ENCODE results near the gene FBXW11. TPM values are rescaled to one million over a fixed set of nuclear protein-coding genes. Genes with fewer than 3 reads are reported as not detected.

The FBXW11 gene
- total and polyA plus RNA-seq, 2 of the 8 experiments (the other 6 are each of a cell fraction or from before 2014, with no cell fraction given) = 45.0 to 75.6 TPM

GRCh38 chr5:171986772-171987171 is 19.7 kb downstream of the FBXW11 start:
- Histone ChIP-seq H3K56ac (replicated peaks; ENCODE audit: insufficient read length, low read depth, low read length) (no peak overlapping the region), H3K36me3 (ENCODE audit: control insufficient read depth in 2 of 4, insufficient read depth in 4 of 4, low read length in 3 of 4) (peaks cover 0 to 14% (median 0%) of the 10 kb centered on the region in 4 experiments; a peak in 1 of 8 replicates), H3K4ac (replicated peaks; ENCODE audit: insufficient read length, low read depth, low read length) (no peak overlapping the region), H3K14ac (ENCODE audit: insufficient read length) (no peak overlapping the region), H4K91ac (replicated peaks; ENCODE audit: insufficient read length, low read length) (no peak overlapping the region), H3K4me2 (ENCODE audit: insufficient read depth in 1 of 2, low read depth in 2 of 2, low read length in 2 of 2) (peak overlapping the region; percentile 7 to 37; a peak in 2 of 4 replicates), H2BK120ac (replicated peaks; ENCODE audit: low read depth, low read length) (no peak overlapping the region), H4K20me1 (replicated peaks in 1 of 2; ENCODE audit: control insufficient read depth in 1 of 2, insufficient read depth in 2 of 2, low read length in 2 of 2) (peaks cover 11 to 18% of the 10 kb centered on the region in 2 experiments), H3K9ac (replicated peaks in 1 of 4; ENCODE audit: extremely low read depth in 1 of 4, low read depth in 3 of 4, low read length in 3 of 4) (no peak overlapping the region), H3K4me1 (replicated peaks in 1 of 4; ENCODE audit: control insufficient read depth in 3 of 4, insufficient read depth in 4 of 4, low read length in 3 of 4) (peaks cover 5 to 28% (median 18%) of the 10 kb centered on the region in 4 experiments; a peak in 5 of 7 replicates), H2AK5ac (ENCODE audit: low read depth, low read length) (no peak overlapping the region), H3K9me3 (ENCODE audit: insufficient read depth in 2 of 2, low read depth in 1 of 2, low read length in 1 of 2) (no peaks in the 10 kb centered on the region), H3K27ac (ENCODE audit: low read depth, low read length) (peak overlapping the region; percentile 30; the same call in 1 of the 2 replicates), H3K79me2 (ENCODE audit: control insufficient read depth in 1 of 2, insufficient read depth in 2 of 2, low read length in 2 of 2) (peaks cover 23 to 100% of the 10 kb centered on the region in 2 experiments), H2BK15ac (ENCODE audit: low read length) (no peak overlapping the region), H2BK20ac (ENCODE audit: low read length) (no peak overlapping the region), H2BK5ac (ENCODE audit: low read depth, low read length) (peak overlapping the region; percentile 9; the same call in 1 of the 2 replicates), H3K23me2 (ENCODE audit: low read depth, low read length) (no peaks in the 10 kb centered on the region; the same call in 1 of the 2 replicates), H3K23ac (ENCODE audit: insufficient read length) (no peak overlapping the region), H3K79me1 (ENCODE audit: low read depth, low read length) (peaks cover 3% of the 10 kb centered on the region), H4K5ac (ENCODE audit: insufficient read length, low read depth, low read length) (no peak overlapping the region), H3K18ac (ENCODE audit: extremely low read depth, low read length) (no peak overlapping the region), H3K27me3 (replicated peaks in 1 of 4; ENCODE audit: control insufficient read depth in 3 of 4, extremely low read depth in 1 of 4, insufficient read depth in 3 of 4, low read length in 3 of 4) (no peaks in the 10 kb centered on the region), H4K8ac (ENCODE audit: extremely low read depth, insufficient read depth, low read length) (no peak overlapping the region), H3K4me3 (ENCODE audit: extremely low read depth in 1 of 4, insufficient read depth in 2 of 4, low read depth in 3 of 4, low read length in 4 of 4) (no peak overlapping the region), H2BK12ac (ENCODE audit: low read depth, low read length) (peak overlapping the region; percentile 52; the same call in 1 of the 2 replicates), H2AFZ (ENCODE audit: low read length) (no peak overlapping the region)
- POLR2A ChIA-PET (ENCODE audit: partially characterized antibody) = interaction anchor here (0.9 to 6.3 kb wide), 6 partner anchors 8 to 30 kb away, joined by 3 to 58 read pairs (median 6); partner anchors contain the start of gene FBXW11
- 59% methylated on average over 4 of the region's 4 CpGs; no CpG with 5 or more reads in 1 of the 2 experiments for WGBS, 2 experiments (ENCODE audit: extremely low coverage in 1 of 2, insufficient coverage in 1 of 2, insufficient read length in 1 of 2, insufficient replicate concordance in 2 of 2, low coverage in 1 of 2, low lambda C conversion rate in 2 of 2, missing lambda C conversion rate in 1 of 2)
- CTCF ChIA-PET (ENCODE audit: partially characterized antibody) = interaction anchor here (0.6 to 3.5 kb wide), 10 partner anchors 9 to 577 kb away, joined by 3 to 22 read pairs (median 3); partner anchors contain the start of gene FBXW11
- FAIRE-seq (no peak), DNase-seq (ENCODE audit: low read depth in 1 of 2, low spot score in 2 of 2) (no peak)
- TF ChIP-seq SP2 (IDR thresholded peaks at IDR 0.05; ENCODE audit: low read length) (no peak), POLR2AphosphoS5 (IDR thresholded peaks at IDR 0.05; ENCODE audit: low read depth, low read length) (0 out of 2 replicates have a peak, but pooled peaks have one; percentile 29), SIN3A (conservative IDR thresholded peaks at IDR 0.05 in 1 of 2, IDR thresholded peaks at IDR 0.05 in 1 of 2; ENCODE audit: low read depth in 1 of 2, low read length in 2 of 2) (0 out of 4 replicates have a peak, but pooled peaks of 1 of the 2 experiments have one; percentile 28), POLR2A (IDR thresholded peaks at IDR 0.05; ENCODE audit: control extremely low read depth in 1 of 2, low read depth in 2 of 2, low read length in 2 of 2) (0 out of 3 replicates have a peak, but pooled peaks of 1 of the 2 experiments have one; percentile 15)

All from H1 (cell line).